NCI-H1930 (cell line): ENCODE data around the gene SLC4A5.
"Not testable (repeated sequence)": the region's sequence is repeated elsewhere in the genome, so short reads cannot be mapped to it uniquely, and the experiment has no call there.

Experiments
- DNase-seq, 2 experiments: peaks; one replicate each; lab custom pipeline; 2025; lab: John Stamatoyannopoulos, UW

The SLC4A5 gene

GRCh38 chr2:74264281-74264680 is 78.9 kb downstream of the SLC4A5 start:
- DNase-seq = no peak

- DNase-seq = no peak
These were observed 80.5 kb downstream of the SLC4A5 start for GRCh38 chr2:74262681-74263080.

- peak in 1 of 2 experiments; percentile 36 for DNase-seq
These were observed 81.9 kb downstream of the SLC4A5 start for GRCh38 chr2:74261204-74261864.

DNA sequence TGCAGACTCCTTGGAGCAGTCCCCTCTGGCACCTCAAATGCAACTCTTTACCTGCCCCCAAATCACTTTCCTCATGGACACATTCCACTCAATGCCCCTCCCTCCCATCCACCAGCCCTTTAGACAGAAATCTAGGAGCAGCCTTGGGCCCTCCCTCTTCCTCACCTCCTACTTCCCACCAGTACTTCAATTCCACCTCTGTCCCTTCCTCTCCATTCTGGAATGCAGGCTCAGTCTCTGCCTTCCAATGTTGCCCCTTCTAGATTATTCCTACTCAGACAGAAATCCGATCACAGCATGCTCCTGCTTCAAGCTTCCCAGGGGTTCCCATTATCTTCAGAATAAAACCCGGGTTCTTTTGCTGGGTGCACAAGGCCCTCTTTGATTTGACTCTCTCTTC is 82.7 kb downstream of the SLC4A5 start:
- DNase-seq = no peak

DNA sequence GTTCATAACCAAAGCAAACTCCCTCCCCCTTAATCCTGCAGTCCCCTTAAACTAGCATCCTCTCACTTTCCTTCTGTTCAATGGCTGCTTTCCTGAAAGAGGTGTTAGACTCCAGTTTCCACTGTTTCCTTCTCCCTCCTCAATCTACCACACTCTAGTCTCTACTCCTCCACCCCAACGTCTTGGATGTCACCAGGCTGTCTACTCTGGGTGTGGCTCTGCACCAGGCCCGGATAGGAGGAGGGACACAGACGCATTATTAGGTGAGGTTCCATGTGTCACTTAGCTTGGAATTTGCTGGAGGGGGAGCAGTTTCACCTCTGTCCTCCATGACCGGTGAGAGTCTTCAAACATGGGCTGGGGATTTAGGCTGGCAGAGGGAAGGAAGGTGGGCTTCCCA is 83.5 kb downstream of the SLC4A5 start:
- DNase-seq = no peak

DNA sequence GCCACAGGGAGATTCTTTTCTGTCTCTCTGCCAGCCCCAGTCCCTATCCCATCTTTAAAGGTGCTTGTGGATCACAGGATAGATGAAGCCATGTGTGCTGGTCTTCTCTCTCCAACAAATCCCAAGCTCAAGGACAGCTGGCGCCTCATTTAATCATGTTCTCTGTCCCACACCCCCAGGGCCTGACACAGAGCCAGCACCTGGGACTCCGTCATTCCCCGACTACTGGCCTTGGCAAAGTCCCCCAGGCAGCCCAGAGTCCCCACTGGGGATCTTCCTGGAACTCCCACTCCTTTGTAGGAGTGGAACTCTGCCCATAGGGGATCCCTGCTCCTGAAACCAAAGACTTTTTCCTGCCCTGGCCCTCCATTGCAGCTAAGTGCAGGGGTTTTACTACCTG is 84.0 kb downstream of the SLC4A5 start:
- no peak for DNase-seq

- DNase-seq = no peak
These were observed 87.5 kb downstream of the SLC4A5 start for GRCh38 chr2:74255660-74256213.

DNA sequence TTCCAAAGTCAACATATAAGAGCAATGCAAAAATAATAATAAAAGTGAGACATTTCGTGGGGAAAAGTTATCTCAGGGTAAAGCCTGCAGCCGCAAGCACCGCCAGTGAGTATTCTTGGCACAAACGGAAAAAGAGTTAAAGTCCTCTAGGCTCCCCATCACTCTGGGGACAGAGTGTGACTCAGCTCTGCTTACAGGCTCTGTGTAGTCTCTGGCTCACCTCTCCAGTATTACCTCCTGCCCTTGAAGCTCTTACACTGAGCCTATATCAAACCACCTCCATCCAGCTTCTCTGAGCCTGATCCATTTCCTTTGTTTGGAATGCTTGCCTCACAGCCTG is 89.3 kb downstream of the SLC4A5 start:
- DNase-seq = no peak

- no peak for DNase-seq
These were observed 89.8 kb downstream of the SLC4A5 start for GRCh38 chr2:74253306-74253970.

- DNase-seq = no peak
These were observed 90.4 kb downstream of the SLC4A5 start for GRCh38 chr2:74252862-74253261.

DNA sequence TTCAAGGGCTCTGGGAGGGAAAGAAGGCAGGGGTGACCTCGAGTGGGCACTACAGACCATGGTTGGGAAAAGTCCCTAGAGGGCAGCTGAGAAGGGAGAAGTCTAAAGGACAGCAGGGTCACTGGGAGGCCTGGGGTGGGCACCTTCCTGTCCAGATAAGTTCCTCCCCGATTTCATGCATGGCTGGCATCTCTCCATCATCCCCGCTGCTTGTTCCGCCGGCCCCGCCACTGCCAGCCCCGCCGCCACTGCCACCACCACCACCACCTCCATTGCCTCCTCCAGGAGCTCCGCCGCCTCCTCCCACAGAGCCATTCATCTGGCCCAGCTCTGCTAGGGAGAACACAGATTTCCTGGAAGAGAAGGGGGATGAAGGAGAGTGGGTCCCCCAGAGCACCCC is 91.2 kb downstream of the SLC4A5 start:
- no peak for DNase-seq

DNA sequence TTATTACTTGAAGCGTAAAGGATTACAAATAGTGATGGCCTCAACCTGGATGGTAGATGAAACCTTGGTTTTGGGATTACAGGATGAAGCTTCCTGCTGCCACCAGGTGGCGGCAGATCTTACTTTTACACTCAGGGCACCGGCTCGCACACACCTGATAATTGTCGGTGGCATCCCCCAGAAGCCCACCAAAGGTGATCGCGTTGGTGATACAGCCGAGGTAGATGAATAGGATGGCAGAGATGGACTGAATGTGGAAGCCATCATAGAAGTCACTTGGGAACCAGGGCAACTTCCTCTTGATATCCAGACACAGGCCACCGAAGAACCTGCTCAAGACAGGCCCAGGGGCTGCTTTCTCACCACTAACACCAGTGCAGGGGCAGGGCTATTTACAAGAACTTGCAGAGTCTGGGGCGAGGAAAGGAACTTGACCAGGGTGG is 93.0 kb downstream of the SLC4A5 start:
- peak; percentile 7 to 47 for DNase-seq

DNA sequence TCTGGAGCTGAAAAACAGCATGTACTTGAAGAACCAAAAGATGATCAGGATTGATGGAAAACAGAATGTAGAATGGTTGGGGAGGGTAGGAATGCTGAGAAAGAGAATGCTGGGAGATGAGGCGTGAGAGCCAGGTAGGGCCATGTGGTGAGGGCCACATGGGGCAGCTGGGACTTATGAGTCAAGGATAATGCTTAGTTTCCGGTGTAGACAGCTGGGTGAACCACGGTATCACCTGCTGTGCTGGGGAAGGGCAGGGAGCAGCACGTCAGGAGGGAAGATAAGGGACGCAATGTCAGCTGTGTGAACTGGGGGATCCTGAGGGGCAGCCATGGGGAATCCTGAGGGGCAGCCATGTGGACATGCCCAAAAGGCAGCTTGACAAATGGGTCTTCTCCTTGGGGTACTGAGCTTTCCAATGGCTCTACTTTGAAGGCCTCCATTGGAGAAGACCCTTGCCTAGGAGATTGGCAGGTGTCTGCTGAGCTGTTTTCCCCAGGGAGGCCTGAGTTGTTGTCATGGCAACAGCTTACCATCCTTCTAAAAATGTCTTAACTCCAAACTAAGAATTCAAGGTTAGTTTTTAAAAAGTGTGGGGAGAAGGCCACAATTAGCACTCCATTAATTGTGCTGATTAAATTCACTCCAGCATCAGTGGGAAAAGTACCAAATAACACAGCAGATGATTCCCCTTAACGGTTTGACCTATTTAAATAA is 93.7 kb downstream of the SLC4A5 start:
- no peak for DNase-seq

- DNase-seq = no peak
These were observed 96.6 kb downstream of the SLC4A5 start for GRCh38 chr2:74246496-74247195.

DNA sequence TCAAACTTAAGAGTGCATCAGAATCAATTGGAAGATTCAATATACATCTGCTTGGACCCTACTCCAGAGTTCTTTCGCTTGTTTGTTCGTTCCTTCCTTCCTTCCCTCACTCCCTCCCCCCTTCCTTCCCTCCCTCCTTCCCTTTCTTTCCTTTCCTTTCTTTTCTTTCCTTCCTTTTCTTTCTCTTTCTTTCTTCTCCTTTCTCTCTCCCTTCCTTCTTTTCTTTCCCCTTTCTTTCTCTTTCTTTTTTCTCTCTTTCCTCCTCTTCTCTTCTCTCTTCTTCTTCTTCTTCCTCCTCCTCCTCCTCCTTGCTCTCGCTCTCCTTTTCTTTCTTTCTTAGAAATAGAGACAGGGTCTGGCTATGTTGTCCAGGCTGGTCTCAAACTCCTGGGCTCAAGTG is 98.9 kb downstream of the SLC4A5 start:
- DNase-seq = no peak

GRCh38 chr2:74242354-74243071 is 100.7 kb downstream of the SLC4A5 start:
- no peak for DNase-seq

- DNase-seq = no peak
These were observed 103.9 kb downstream of the SLC4A5 start for GRCh38 chr2:74239346-74239745.

GRCh38 chr2:74238879-74239278 is 104.3 kb downstream of the SLC4A5 start:
- DNase-seq = no peak

DNA sequence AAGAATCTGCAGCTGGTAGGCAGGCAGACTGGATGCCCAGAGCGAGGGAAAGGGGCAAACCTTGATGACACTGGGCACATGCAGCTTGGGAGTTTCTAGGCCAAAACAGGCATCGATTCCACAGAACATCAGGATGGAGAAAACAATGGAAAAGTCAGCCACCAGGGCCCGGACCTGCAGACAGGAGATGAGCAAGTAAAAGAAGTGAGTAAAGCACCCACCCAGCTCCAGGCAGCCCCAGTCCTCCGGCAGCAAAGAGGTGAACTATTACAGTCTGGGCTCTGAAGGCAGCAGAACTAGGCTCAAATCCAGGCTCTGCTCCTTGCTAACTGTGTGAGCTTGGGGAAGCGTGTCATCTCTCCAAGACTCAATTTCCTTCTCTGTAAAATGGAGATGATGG is 108.2 kb downstream of the SLC4A5 start:
- DNase-seq = no peak

GRCh38 chr2:74233648-74234047 is 109.6 kb downstream of the SLC4A5 start:
- no peak for DNase-seq

DNA sequence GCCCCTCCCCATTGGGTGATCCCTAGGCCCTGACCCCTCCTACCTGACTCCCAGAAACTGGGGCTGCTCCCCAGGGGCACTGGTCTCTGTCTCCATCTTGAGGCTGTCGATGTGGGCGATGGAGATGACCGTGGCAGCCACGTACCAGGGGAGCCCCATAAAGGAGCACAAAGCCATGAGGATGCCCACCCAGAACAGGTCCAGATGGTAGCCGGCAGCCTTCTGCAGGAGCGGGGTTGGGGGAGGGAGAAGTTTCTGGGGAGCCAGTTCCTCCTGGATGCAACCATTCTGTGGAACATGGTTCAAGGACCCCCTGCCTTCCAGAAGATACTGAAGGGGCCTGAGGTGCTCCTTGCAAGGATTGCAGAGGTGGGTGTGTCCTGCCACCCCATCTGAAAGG is 110.8 kb downstream of the SLC4A5 start:
- no peak for DNase-seq

DNA sequence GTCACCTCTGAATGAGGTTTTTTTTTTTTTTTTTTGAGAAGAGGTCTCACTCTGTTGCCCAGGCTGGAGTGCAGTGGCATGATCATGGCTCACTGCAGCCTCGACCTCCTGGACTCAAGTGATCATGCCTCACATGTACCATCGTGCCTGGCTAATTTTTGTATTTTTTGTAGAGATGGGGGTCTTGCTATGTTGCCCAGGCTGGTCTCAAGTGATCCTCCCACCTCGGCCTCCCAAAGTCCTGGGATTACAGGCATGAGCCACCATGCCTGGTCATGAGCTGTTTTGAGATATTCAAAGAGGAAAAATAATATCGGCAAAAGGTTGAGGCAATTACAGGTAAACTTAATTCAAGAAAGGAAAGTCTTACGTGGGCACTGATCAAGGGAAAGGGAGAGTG is 113.4 kb downstream of the SLC4A5 start:
- not testable (repeated sequence) for DNase-seq
